Measurements from ENCODE around the gene GIMAP8. TPM values are rescaled to one million over a fixed set of nuclear protein-coding genes. Genes with fewer than 3 reads are reported as not detected.

The GIMAP8 gene
- total RNA-seq, 4 donors from 2014 or later: 0.38 to 12.2 (median 2.4) TPM

GRCh38 chr7:150464962-150465361 lies 14.5 kb downstream of the GIMAP8 start:
- intact Hi-C loops (cut with DNase I): no loop called here
- Histone ChIP-seq H3K27ac (no peak overlapping the region), H3K4me1 (peaks cover 0 to 6% (median 4%) of the 10 kb centered on the region in 3 donors), H3K36me3 (no peaks in the 10 kb centered on the region), H3K27me3 (no peaks in the 10 kb centered on the region), H3K4me3 (no peak overlapping the region), H3K9me3 (peaks cover 0 to 12% (median 6%) of the 10 kb centered on the region in 3 donors)
- 63 to 75% methylated on average over 1 of the region's 1 CpG for WGBS, 2 donors
- no peak for DNase-seq
- TF ChIP-seq POLR2A (IDR thresholded peaks at IDR 0.05): no peak
- TF ChIP-seq, protein P1, sequence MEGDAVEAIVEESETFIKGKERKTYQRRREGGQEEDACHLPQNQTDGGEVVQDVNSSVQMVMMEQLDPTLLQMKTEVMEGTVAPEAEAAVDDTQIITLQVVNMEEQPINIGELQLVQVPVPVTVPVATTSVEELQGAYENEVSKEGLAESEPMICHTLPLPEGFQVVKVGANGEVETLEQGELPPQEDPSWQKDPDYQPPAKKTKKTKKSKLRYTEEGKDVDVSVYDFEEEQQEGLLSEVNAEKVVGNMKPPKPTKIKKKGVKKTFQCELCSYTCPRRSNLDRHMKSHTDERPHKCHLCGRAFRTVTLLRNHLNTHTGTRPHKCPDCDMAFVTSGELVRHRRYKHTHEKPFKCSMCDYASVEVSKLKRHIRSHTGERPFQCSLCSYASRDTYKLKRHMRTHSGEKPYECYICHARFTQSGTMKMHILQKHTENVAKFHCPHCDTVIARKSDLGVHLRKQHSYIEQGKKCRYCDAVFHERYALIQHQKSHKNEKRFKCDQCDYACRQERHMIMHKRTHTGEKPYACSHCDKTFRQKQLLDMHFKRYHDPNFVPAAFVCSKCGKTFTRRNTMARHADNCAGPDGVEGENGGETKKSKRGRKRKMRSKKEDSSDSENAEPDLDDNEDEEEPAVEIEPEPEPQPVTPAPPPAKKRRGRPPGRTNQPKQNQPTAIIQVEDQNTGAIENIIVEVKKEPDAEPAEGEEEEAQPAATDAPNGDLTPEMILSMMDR (IDR thresholded peaks at IDR 0.05): no peak

DNA sequence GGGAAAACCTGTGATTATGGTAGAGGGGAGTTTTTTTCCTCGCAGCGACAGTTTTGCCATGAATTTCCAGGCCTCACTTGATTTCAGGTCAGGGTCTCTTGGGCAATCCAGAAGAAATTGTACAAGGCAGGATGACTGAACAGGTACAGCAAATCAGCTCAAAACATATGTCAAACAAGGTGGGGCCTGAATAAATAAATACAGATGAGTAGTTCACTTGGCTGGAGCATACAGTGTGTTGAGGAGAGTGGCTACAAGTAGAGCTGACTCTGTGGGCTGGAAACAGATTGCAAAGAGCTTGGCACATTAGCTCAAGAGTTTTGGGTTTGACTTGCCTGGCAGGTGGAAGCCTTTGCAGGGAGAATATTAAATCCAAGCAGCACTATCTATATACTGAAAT lies 15.0 kb downstream of the GIMAP8 start:
- 83 to 100% methylated on average over 2 of the region's 2 CpGs for WGBS, 2 donors
- no peaks in the 10 kb centered on the region for H3K36me3 ChIP-seq
- H3K9me3 ChIP-seq: peaks cover 0 to 12% (median 6%) of the 10 kb centered on the region in 3 donors
- TF ChIP-seq, protein P1 (IDR thresholded peaks at IDR 0.05): no peak
- TF ChIP-seq POLR2A (IDR thresholded peaks at IDR 0.05): no peak
- H3K27ac ChIP-seq: no peak overlapping the region
- no peak overlapping the region for H3K4me3 ChIP-seq
- intact Hi-C loops (cut with DNase I): no loop called here
- no peaks in the 10 kb centered on the region for H3K27me3 ChIP-seq
- no peak for DNase-seq
- H3K4me1 ChIP-seq: peaks cover 0 to 6% (median 4%) of the 10 kb centered on the region in 3 donors

- intact Hi-C loops (cut with DNase I): no loop called here
- Histone ChIP-seq H3K4me1 (peaks cover 0 to 6% (median 4%) of the 10 kb centered on the region in 3 donors), H3K9me3 (peaks cover 0 to 12% (median 6%) of the 10 kb centered on the region in 3 donors), H3K36me3 (peaks cover 0 to 7% (median 0%) of the 10 kb centered on the region in 3 donors), H3K4me3 (peak overlapping the region in 2 of 4 donors; percentile 34 to 52), H3K27ac (peak overlapping the region in 1 of 4 donors; percentile 11), H3K27me3 (no peaks in the 10 kb centered on the region)
- TF ChIP-seq POLR2A (IDR thresholded peaks at IDR 0.05): no peak
- TF ChIP-seq, protein P1 (IDR thresholded peaks at IDR 0.05): no peak
- WGBS, 2 donors: 53 to 59% methylated on average over 6 of the region's 6 CpGs
- DNase-seq: no peak
Observed at GRCh38 chr7:150466477-150466876, 16.0 kb downstream of the GIMAP8 start.

DNA sequence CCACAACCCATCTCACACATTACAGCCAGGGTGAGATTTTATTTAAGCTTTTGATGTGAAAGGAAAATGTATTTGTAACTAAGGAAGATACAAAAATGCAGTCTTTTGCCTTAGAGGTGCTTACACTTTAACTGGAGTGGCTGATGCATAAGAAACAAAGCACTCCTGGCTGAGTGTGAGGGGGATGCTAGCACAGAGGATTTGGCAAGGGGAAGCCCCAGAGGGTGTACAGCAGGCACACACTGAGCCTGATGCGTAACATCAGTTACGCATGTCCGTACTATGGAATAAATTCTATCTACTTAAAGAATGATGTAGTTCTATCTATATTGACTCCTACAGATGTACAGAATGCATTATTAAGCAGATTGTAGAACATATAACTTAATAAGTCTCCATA lies 17.8 kb downstream of the GIMAP8 start:
- H3K27ac ChIP-seq: peak overlapping the region in 2 of 4 donors; percentile 0 to 44
- H3K36me3 ChIP-seq: peaks cover 0 to 8% (median 0%) of the 10 kb centered on the region in 3 donors
- H3K4me1 ChIP-seq: peaks cover 0 to 6% (median 4%) of the 10 kb centered on the region in 3 donors
- no peak for DNase-seq
- H3K9me3 ChIP-seq: no peaks in the 10 kb centered on the region
- H3K27me3 ChIP-seq: no peaks in the 10 kb centered on the region
- no peak for TF ChIP-seq POLR2A (IDR thresholded peaks at IDR 0.05)
- TF ChIP-seq, protein P1 (IDR thresholded peaks at IDR 0.05): no peak
- intact Hi-C loops (cut with DNase I): no loop called here
- 87 to 96% methylated on average over 3 of the region's 3 CpGs for WGBS, 2 donors
- peak overlapping the region in 2 of 4 donors; percentile 34 to 52 for H3K4me3 ChIP-seq

DNA sequence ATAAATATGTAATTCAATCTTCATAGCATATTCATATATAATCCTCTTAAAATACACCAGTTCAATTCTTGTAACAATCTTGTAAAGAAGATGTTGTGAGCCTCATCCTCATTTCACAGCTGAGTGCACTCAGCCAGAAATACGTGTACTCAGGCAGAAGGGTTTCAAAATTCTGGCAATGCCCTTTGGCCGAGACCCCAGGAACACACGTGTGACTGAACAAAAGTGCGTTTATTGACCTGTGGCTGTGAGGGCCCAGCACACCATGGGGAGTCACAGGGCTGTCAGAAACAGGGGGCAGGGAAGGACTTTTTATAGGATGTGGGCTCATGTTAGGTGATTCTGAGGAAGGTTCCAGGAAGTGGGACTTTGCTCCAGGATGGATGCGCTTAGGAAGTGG lies 21.5 kb downstream of the GIMAP8 start:
- H3K4me3 ChIP-seq: no peak overlapping the region
- H3K36me3 ChIP-seq: peaks cover 0 to 8% (median 0%) of the 10 kb centered on the region in 3 donors
- H3K9me3 ChIP-seq: no peaks in the 10 kb centered on the region
- no peak overlapping the region for H3K27ac ChIP-seq
- H3K27me3 ChIP-seq: no peaks in the 10 kb centered on the region
- intact Hi-C loops (cut with DNase I): no loop called here
- TF ChIP-seq, protein P1 (IDR thresholded peaks at IDR 0.05): no peak
- no peak for TF ChIP-seq POLR2A (IDR thresholded peaks at IDR 0.05)
- WGBS, 2 donors: 56 to 77% methylated on average over 5 of the region's 5 CpGs
- no peak for DNase-seq
- peaks cover 0 to 4% (median 0%) of the 10 kb centered on the region in 3 donors for H3K4me1 ChIP-seq
